ENCODE data around the gene PRRT1B.

PRRT1B gene

DNA sequence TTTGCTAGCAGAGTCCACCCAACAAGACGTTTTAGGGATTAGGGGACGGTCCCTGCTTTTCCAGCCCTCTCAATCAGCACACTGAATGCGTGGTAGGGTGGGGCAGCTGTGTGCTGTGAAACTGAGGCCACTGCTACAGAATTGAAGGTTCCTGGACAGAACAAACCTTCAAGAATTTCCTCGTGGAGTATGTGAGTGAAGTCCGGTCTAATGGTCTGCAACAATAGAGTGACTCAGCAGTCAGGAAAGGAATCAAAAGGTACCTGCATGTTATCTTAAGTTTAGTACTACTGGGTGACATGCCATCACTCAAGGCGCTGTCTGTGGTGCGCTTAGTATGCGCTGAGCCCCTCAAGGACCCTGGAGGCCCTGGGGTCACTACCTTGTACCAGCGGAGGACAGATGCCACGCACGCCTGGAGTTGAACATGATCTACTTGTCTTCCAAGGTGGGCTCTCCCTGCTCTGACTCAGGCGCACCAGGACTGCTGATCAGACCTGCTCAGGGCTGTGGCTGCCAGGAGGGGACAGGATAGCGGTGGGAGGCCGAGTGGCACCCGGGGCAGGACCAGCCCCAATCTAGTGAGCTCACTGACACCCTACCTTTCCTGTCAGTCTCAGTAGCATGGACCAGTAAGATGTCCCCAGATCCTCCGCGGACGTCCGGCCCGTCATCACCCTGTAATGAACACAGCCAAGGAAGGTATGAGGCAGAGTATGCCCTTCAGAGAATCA, 50.5 kb downstream of the PRRT1B start:
- TF ChIP-seq, protein P1, sequence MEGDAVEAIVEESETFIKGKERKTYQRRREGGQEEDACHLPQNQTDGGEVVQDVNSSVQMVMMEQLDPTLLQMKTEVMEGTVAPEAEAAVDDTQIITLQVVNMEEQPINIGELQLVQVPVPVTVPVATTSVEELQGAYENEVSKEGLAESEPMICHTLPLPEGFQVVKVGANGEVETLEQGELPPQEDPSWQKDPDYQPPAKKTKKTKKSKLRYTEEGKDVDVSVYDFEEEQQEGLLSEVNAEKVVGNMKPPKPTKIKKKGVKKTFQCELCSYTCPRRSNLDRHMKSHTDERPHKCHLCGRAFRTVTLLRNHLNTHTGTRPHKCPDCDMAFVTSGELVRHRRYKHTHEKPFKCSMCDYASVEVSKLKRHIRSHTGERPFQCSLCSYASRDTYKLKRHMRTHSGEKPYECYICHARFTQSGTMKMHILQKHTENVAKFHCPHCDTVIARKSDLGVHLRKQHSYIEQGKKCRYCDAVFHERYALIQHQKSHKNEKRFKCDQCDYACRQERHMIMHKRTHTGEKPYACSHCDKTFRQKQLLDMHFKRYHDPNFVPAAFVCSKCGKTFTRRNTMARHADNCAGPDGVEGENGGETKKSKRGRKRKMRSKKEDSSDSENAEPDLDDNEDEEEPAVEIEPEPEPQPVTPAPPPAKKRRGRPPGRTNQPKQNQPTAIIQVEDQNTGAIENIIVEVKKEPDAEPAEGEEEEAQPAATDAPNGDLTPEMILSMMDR (IDR thresholded peaks at IDR 0.05; ENCODE audit: low read depth, low read length, missing control alignments) = no peak
- H3K36me3 ChIP-seq (replicated peaks) = peaks cover 10% of the 10 kb centered on the region
- in situ Hi-C loops (cut with HindIII; ENCODE audit: low pct_ligation_motif_present, low sequenced_read_pairs) = no loop called here
- no peak overlapping the region for H3K4me3 ChIP-seq (ENCODE audit: low read depth, low read length)
- no peak overlapping the region for H3K27ac ChIP-seq
- DNase-seq = no peak
- H3K27me3 ChIP-seq (replicated peaks) = no peaks in the 10 kb centered on the region

DNA sequence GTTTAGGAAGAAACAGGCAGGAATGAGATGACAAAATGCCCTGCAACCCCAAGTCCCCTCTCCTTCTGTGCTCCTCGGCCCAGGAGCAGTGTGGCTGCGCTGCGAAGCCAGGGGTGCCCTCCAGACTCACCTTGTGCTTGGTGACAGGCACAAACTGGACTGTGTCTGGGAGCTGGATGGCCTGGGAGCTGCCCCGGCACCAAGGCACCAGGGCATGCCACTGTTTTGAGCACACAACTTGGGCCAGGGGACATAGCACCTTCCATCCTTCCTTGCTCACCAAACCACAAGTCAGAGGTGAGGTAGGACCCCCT, 51.1 kb downstream of the PRRT1B start:
- no peak overlapping the region for H3K4me3 ChIP-seq (ENCODE audit: low read depth, low read length)
- no peak for DNase-seq
- H3K27ac ChIP-seq = no peak overlapping the region
- H3K36me3 ChIP-seq (replicated peaks) = peaks cover 10% of the 10 kb centered on the region
- TF ChIP-seq, protein P1 (IDR thresholded peaks at IDR 0.05; ENCODE audit: low read depth, low read length, missing control alignments) = no peak
- no peaks in the 10 kb centered on the region for H3K27me3 ChIP-seq (replicated peaks)
- in situ Hi-C loops (cut with HindIII; ENCODE audit: low pct_ligation_motif_present, low sequenced_read_pairs) = no loop called here

DNA sequence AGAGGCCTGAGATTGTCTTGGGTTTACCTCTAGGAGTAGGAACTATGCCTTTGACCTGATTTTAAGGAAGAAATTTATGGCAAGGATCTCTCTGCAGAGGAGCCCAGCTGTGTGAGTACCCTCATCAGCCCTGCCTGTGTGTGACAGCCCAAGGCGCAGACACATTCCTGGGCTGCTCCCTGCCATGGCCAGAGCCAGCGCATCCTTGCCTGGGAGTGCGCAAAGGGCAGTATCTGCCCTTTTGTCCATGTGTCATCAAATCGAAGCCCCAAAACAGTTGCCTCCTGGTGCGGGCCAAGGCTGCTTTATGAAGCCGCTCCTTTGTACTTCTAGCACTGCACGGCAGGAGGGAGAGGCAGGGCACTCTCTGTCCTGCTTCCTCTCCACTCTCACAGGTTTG, 51.9 kb downstream of the PRRT1B start:
- TF ChIP-seq, protein P1 (IDR thresholded peaks at IDR 0.05; ENCODE audit: low read depth, low read length, missing control alignments) = no peak
- Histone ChIP-seq H3K4me3 (ENCODE audit: low read depth, low read length) (no peak overlapping the region), H3K36me3 (replicated peaks) (peaks cover 10% of the 10 kb centered on the region), H3K27me3 (replicated peaks) (no peaks in the 10 kb centered on the region), H3K27ac (no peak overlapping the region)
- no peak for DNase-seq
- in situ Hi-C loops (cut with HindIII; ENCODE audit: low pct_ligation_motif_present, low sequenced_read_pairs) = no loop called here

DNA sequence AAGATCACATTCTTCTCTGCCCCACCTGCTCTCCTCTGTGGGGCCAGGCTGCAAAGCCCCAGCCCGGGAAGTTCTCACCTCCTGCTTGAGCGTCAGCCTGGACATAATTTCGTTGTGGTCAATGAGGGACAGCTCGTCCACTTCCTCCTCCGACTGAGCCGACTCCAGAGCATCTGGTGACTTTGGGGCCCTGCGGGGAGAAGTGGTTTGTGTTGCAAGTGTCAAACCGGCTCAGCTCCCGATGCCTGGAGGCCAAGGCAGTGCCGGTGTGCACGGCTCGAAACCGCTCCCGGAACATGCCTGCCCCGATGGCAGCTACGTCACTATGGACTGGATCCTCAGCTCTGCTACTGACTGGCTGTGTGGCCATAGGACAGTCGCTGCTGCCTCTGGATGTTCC, 52.8 kb downstream of the PRRT1B start:
- H3K4me3 ChIP-seq (ENCODE audit: low read depth, low read length) = no peak overlapping the region
- DNase-seq = no peak
- TF ChIP-seq, protein P1 (IDR thresholded peaks at IDR 0.05; ENCODE audit: low read depth, low read length, missing control alignments) = no peak
- H3K36me3 ChIP-seq (replicated peaks) = peaks cover 10% of the 10 kb centered on the region
- in situ Hi-C loops (cut with HindIII; ENCODE audit: low pct_ligation_motif_present, low sequenced_read_pairs) = no loop called here
- H3K27ac ChIP-seq = no peak overlapping the region
- no peaks in the 10 kb centered on the region for H3K27me3 ChIP-seq (replicated peaks)

DNA sequence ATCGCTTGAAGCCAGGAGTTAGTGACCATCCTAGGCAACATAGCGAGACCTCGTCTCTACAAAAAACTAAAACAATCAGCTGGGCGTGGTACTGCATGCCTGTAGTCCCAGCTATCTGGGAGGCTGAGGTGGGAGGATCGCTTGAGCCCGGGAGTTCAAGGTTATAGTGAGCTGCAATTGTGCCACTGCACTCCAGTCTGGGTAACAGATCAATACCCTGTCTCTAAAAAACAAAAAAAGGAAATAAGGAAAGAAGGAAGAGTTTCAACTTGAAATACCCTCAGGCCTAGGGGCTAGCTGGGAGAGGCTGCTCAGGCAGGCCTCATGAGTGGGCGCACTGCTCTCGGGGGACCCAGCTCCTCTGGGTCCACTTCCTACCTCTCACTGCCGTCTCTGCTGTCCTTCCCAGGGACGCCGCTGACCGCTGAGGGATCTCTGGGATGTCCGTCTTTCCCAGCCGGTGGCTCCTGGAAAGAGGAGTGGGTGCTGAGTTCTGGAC, 56.4 kb downstream of the PRRT1B start:
- TF ChIP-seq, protein P1 (IDR thresholded peaks at IDR 0.05; ENCODE audit: low read depth, low read length, missing control alignments) = no peak
- H3K36me3 ChIP-seq (replicated peaks) = peaks cover 10% of the 10 kb centered on the region
- H3K4me3 ChIP-seq (ENCODE audit: low read depth, low read length) = no peak overlapping the region
- no peak overlapping the region for H3K27ac ChIP-seq
- in situ Hi-C loops (cut with HindIII; ENCODE audit: low pct_ligation_motif_present, low sequenced_read_pairs) = no loop called here
- no peak for DNase-seq
- no peaks in the 10 kb centered on the region for H3K27me3 ChIP-seq (replicated peaks)

DNA sequence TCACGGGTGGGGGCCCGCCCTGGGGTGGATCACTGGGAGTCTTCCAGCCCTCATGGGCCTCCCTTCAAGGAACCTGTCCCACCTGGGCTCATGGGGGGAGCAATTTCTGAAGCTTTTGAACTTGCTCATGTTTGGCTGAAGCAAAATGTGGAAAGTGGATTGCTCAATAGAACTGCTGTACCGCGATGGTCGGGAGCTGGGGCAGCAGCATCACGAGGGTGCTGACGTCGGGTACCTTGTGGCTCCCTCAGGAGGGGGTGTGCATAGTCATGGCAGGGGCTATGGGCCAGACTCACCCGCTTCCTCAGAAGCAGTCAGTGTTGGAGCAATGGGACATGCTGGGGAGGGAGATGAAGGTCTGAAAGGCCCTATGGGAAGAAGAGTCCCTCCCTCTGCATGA, 57.9 kb downstream of the PRRT1B start:
- TF ChIP-seq, protein P1 (IDR thresholded peaks at IDR 0.05; ENCODE audit: low read depth, low read length, missing control alignments) = no peak
- in situ Hi-C loops (cut with HindIII; ENCODE audit: low pct_ligation_motif_present, low sequenced_read_pairs) = no loop called here
- H3K27me3 ChIP-seq (replicated peaks) = no peaks in the 10 kb centered on the region
- H3K4me3 ChIP-seq (ENCODE audit: low read depth, low read length) = no peak overlapping the region
- no peak for DNase-seq
- no peak overlapping the region for H3K27ac ChIP-seq
- peaks cover 1% of the 10 kb centered on the region for H3K36me3 ChIP-seq (replicated peaks)

Measured in brain microvascular endothelial cell (primary cell).